LNCAP (cell line): ENCODE measurements around the gene ZNF804A.

ENCODE experiments used
- TF ChIP-seq, protein P1 (sequence below): fragments of 450-650 bp; IDR thresholded peaks from 2 replicates; pipeline ENCODE4 v1.5.1; 2017; ENCODE audit warnings: mild to moderate bottlenecking

Gene ZNF804A

DNA sequence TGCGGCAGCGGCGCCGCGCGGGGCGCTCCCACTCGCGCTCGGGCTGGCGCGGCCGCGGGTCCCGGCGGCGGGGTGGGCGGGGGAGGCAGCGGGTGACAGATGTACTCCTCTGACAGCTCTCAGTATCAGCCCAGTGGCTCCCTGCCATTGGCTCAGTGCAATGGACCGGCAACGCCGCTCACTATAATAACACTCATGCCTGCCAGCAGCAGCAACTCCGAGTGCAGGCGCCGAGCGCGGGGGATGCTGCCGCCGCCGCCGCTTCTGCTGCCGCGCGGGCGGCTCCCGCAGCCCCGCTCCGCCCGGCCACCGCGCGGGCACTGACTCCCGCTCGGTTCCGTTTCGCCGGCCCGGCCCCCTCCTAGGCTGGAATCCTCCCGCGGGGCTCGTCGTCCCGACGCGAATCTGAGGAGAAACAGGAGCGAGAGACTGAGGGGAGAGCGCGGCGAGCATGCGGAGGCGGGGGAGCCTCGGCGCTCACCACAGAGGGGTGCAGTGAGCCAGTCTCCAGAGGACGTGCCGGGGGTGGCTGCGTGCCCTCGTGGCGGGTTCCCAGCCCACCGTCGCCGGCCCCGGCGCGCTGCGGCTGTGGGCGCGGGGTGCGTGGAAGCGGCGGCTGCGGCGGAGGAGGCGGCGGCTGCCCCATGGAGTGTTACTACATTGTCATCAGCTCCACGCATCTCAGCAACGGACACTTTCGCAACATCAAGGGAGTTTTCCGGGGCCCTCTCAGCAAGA lies at the start of gene ZNF804A:
Gene ZNF804A, plus strand, starts transcription at position 214 of the 738 bp plus-strand sequence. Its CDS starts 431 bp downstream, at position 645.
- TF ChIP-seq, protein P1, sequence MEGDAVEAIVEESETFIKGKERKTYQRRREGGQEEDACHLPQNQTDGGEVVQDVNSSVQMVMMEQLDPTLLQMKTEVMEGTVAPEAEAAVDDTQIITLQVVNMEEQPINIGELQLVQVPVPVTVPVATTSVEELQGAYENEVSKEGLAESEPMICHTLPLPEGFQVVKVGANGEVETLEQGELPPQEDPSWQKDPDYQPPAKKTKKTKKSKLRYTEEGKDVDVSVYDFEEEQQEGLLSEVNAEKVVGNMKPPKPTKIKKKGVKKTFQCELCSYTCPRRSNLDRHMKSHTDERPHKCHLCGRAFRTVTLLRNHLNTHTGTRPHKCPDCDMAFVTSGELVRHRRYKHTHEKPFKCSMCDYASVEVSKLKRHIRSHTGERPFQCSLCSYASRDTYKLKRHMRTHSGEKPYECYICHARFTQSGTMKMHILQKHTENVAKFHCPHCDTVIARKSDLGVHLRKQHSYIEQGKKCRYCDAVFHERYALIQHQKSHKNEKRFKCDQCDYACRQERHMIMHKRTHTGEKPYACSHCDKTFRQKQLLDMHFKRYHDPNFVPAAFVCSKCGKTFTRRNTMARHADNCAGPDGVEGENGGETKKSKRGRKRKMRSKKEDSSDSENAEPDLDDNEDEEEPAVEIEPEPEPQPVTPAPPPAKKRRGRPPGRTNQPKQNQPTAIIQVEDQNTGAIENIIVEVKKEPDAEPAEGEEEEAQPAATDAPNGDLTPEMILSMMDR: no peak

DNA sequence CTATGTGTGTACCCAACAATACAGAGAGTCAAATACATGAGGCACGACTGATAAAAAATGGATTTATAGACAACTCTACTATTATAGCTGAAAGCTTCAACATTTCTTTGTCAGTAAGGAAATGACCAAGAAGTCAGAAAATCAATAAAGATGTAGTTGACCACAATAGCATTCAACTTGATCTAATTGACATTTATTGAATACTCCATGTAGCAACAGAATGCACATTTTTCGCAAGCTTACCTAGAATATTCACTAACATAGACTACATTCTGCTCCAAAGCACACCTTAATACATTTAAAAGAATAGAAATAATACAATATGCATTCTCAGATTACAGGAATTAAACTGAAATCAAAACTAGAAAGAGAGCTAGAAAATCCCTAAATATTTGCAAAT lies 49.2 kb upstream of the ZNF804A start:
- TF ChIP-seq, protein P1: no peak

DNA sequence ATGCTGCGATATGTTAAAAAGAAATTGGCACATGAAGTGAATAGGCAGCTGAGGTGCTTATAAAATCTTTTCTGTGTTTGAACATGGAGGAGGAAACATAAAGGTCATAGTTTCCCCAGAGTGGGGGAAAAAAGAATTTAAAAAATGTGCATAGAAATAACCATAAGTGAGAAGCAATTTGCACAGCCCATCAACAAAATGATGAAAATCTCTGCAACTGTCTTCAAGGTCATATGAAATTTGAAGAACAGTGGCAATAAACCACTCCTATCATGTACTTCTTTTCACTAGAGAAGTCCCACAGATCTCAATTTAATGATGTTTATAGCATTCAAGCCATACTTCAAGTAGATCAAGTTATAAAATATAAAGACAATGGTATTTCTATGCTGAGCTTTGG lies 46.7 kb upstream of the ZNF804A start:
- TF ChIP-seq, protein P1: no peak

DNA sequence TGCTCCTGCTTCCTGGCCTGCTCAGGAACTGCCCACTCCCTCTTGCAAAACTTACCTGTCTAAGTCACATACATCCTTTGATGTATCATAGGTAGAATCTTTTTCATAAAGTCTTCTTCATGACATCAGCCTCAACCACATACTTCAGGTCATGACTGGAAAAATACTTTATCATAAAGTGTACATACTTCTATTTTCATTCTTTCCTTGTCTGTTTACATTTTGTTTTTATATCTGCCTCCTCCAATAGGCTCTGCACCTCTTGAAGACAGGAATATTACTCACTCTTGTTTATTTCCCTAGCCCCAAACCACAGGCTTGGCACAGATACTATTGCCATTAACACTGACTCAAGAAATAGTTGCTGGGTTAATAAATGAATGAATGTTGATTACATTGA lies 43.6 kb upstream of the ZNF804A start:
- TF ChIP-seq, protein P1: no peak

DNA sequence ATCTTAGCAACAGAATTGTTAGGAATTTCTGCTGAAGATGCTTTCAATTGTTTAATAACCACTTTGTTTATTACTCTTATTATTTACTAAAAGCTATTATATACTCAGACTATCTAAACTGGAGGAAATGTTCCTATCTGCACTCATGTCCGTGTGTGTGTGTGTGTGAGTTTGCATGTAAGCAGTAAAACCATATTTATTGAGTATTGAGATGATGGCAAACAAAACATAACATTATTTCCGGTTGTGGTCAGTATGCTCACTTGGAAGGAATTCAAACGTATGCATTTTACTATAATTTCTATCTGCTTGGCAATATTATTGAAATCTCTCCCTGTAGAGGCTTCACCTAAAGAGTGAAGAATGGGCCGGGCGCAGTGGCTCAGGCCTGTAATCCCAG lies 43.0 kb upstream of the ZNF804A start:
- TF ChIP-seq, protein P1: no peak

DNA sequence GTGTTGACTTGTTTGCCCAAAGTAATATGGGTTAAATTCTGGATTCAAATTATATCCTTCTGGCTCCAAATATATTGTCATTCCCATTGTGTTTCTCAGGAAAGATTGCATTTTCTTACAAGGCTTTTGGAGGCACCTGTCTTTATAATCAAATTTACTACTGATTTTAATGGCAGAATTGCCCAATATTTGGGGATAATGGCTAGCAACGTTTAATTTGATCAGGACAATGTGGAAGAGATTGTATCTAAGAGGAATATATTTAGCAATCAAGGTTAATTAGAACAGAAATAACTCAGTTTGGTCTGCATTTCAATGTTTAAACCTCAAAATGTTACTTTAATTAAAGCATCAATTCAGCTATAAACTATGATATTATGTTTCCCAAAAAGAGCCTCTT lies 41.7 kb upstream of the ZNF804A start:
- TF ChIP-seq, protein P1: no peak

DNA sequence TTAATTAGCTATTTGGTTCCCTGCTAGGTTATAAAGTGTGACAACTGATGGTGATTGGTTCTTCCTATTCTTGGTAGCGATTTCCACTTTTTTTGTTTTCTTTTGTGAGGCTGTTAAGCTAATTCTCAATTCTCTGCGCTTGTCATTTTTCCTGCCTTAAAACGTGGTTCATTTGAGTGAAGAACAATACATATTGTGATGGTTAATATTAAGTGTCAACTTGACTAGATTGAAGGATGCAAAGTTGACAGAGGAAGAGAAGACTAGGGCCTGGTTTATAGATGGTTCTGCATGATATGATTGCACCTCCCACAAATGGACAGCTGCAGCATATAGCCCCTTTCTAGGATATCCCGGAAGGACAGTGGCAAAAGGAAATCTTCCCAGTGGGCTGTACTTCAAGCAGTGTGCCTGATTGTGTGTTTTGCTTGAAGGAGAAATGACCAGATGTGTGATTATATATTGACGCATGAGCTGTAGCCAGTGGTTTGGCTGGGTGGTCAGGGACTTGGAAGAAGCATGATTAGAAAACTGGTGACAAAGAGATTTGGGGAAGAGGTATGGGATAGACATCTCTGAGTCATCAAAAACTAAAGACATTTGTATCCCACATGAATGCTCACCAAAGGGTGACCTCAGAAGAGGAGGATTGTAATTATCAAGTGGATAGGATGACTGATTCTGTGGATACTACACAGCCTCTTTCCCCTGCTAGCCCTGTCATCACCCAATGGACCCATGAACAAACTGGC lies 39.4 kb upstream of the ZNF804A start:
- TF ChIP-seq, protein P1: no peak
